GM08714 (cell line): Measurements from ENCODE around the gene INTS6.

Source experiments
- H3K4me3 ChIP-seq: fragments of 200-500 bp; sonication (Bioruptor generic); 2 replicates; pipeline ENCODE4 v1.5.1; 2014; ENCODE audit warnings: mild to moderate bottlenecking, low read length, inconsistent platforms
- ZNF274 ChIP-seq: IDR thresholded peaks from 2 replicates; pipeline ENCODE4 v1.6.1; 2012; ENCODE audit warnings: mild to moderate bottlenecking, low read depth, low read length

Gene INTS6

GRCh38 chr13:51397262-51397941 lies 55.4 kb downstream of the INTS6 start:
- no peak overlapping the region for H3K4me3 ChIP-seq
- no peak for TF ChIP-seq ZNF274

DNA sequence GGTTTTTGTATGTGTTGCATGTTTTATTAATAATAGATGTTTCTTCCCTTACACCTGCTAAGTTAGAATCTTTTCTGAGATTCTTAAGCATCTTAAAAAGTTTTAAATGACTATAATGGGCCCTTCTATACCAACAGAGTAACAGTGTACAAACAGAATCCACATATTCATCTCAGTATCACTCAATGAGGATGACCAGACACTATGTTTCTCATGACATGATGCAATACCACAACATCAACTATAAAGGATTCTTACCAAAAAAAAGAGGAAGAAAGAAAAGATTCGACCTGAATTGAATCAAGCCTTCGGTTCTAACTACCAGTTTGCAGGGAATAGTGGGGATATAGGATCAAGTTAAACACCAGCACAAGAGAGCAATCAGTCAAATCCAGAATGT lies 56.5 kb downstream of the INTS6 start:
- no peak for TF ChIP-seq ZNF274
- no peak overlapping the region for H3K4me3 ChIP-seq

GRCh38 chr13:51394724-51395123 lies 58.1 kb downstream of the INTS6 start:
- TF ChIP-seq ZNF274: no peak
- no peak overlapping the region for H3K4me3 ChIP-seq

DNA sequence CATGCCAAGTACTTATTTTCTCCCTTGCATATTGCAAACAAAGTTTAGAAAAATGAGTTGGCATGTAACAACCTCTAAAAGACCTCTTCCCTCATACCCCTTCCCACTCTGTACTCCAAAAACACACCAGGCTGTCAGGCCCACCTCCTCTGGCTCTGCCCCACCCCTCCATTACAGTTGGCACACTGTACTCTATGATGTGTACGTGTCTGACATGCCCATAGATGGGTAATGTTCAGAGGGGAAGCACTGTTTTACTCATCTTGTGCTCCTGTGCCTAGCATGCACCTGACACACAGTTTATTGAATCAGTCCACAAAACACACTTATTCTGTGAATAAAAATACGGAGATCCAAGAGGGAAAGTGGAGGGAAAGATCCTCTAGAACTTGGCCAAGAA lies 67.7 kb downstream of the INTS6 start:
- TF ChIP-seq ZNF274: no peak
- H3K4me3 ChIP-seq: no peak overlapping the region

GRCh38 chr13:51380269-51380668 lies 72.6 kb downstream of the INTS6 start:
- no peak for TF ChIP-seq ZNF274
- no peak overlapping the region for H3K4me3 ChIP-seq

DNA sequence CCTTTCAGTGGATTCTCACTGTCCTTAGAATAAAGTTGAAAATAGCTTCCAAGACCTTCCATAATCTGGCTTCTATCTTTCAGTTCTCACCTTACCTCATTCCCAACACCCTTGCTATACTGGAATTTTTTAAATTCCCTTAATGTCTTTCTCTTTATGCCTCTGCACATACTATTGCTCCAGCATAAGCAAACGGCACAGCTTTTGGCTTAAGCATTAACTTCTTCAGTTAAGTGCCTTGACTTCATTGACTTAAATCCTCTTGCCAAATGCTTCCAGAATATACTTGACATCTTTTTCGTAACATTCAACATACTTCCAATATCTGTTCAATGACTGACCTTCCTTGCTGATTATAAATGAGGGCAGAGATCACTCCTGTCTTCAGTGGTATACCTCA lies 79.4 kb downstream of the INTS6 start:
- no peak for TF ChIP-seq ZNF274

DNA sequence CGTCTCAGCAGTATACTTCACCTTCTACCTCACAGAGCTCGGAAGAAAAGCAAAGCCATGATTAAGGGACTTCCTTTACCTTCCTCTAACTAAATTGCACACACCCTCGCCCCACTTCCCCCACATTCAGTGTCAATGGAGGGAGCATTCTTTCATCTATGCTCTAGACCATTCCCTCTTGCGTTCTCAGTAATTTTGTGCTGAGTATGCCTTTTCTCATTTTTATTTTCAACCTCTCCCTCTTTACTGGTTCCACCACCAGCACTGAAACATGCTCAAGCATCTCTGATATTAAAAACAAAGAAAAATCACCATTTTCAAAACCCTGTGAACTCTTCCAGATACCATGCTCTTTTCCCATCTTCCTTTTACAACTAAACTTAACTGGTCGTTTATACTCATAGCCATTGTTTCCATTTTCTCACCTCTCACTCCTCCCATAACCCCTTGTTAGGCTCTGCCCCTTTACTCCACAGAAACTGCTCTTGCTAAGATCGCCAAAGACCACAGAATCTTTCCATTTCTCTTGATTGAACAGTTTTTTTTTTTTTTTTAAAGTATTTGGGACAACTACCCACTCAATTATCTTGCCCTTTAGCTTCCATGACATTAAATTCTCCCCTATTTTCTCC lies 81.0 kb downstream of the INTS6 start:
- H3K4me3 ChIP-seq: no peak overlapping the region
- no peak for TF ChIP-seq ZNF274

More for the DNA sequence above, 79.4 kb downstream of the INTS6 start:
- H3K4me3 ChIP-seq: no peak overlapping the region

DNA sequence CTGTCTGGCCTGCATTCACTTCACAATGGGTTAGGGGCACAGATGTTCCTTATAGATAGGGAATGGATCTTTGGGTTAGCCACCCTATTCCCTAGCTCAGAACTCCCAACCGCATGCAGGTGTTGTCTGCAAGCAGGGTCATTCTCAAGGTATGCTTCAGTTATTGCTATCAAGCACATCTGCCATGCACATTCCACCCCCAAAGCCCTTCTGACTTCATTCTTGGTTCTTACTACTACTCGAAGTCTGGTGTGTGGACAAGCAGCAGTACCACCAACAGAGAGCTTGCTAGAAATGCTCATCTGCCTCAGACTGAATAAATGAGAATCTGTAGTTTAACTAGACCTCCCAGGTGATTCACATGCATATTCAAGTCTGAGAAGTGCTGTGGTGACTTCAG lies 82.0 kb downstream of the INTS6 start:
- no peak for TF ChIP-seq ZNF274
- no peak overlapping the region for H3K4me3 ChIP-seq

DNA sequence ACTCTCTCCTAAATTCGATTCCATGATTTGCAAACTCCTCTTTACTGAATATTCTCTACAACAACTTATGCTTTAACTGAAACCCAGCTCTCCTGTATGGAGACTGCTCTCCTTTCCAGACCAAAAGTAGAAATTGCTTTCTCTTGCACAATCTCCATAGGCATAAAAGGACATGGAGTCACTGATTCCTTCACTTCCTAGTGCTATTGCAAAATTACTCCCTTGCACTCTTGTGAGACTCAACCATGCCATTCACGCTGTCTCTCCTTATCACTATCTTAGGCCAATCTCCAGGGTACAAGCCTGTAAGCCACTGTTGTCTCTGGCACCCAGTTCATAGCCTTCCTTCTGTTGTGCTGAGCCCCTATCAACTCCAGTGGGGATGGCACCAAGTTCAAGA lies 82.7 kb downstream of the INTS6 start:
- no peak overlapping the region for H3K4me3 ChIP-seq
- no peak for TF ChIP-seq ZNF274

DNA sequence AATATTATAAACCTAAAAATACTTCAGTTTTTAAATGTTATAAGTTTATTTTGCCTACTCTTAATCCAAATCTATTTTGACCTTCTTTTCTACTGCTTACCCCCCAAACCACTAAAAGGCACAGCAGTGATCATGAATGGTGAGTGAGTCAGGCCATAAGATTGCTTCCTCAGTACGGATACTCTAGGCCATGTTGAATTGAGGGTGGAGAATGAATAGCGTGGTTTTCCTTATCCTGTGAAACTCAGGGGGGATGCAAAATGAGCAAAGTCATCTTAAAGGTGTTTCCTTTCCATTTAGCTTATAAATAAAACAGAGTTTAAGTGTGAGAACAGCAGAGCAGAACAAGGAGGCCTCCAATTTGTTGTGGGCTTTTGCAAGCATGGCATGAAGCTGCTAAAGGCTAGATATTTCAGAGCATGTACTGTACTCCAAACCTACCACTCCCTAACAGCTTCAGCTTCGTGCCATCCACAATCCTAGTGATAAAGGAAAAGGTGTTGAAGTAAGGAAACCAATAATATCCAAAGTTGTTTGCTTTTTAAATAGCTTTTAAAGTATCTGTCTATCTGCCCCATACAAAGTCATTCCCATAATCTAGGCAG lies 88.3 kb downstream of the INTS6 start:
- no peak overlapping the region for H3K4me3 ChIP-seq
- TF ChIP-seq ZNF274: no peak

DNA sequence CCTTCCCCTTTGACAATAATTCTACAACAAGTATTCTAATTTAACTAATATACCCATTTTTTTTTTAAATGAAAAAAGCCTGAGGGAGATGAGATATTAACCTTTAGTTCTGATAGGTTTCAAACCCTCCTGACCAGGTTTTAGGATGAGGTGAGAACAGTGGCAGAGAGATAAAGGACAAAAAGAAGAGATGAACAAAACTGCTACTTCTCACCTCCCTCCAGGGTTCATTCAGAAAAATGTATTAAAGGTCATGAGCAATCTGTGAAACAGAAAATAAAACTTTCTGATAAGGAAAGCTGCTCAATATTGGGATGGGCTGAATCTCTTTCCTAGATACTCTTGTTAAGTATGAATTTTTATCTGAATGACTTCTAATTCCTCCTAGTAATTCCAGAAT lies 89.2 kb downstream of the INTS6 start:
- no peak for TF ChIP-seq ZNF274
- no peak overlapping the region for H3K4me3 ChIP-seq

- TF ChIP-seq ZNF274: no peak
- no peak overlapping the region for H3K4me3 ChIP-seq
Measured at GRCh38 chr13:51361106-51361505, 91.7 kb downstream of the INTS6 start.

DNA sequence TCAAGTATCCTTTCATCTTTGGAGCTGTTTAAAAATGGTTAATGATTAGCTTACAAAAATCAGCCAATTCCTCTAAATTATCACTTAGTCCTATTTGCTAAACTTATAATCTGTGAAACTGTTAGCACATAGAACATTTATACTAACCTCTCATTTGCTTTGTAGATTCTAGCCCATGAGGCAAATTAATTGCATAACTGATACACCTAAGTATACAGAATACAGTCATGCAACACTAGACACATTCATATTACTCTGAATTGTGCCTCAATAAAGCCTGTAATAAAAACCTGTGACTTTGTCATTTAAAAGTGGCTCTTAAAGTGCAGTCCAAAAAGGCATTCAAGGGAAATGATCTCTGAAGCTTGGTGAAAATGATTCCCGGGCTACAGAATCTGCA lies 92.3 kb downstream of the INTS6 start:
- H3K4me3 ChIP-seq: no peak overlapping the region
- TF ChIP-seq ZNF274: no peak

DNA sequence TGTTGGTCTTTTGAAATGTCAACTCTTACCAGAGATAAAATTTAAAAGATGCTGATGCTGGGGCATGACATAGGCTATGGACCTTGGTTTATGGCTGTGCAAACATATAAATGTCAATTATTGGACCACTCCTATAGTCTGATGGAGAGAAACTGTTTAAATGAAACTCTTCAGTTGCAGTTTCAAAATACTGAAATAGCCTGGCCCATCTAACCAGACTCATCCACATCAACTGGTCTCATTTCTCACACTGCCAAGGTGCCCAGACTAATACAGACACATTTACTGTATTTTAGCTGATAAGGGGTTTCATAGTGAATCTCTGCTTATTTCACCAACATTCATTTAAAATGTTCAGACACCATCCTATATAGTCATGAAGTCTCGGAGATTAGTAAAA lies 93.5 kb downstream of the INTS6 start:
- no peak for TF ChIP-seq ZNF274
- no peak overlapping the region for H3K4me3 ChIP-seq

- H3K4me3 ChIP-seq: no peak overlapping the region
- TF ChIP-seq ZNF274: no peak
Measured at GRCh38 chr13:51357928-51358595, 94.8 kb downstream of the INTS6 start.
